Endothelial cell (in vitro differentiated cells): ENCODE results near the gene GLP2R. TPM values are rescaled to one million over a fixed set of nuclear protein-coding genes. Genes with fewer than 3 reads are reported as not detected.

Source experiments
- DNase-seq: peaks from one replicate; pipeline ENCODE4 v3.0.0; 2021; ENCODE audit warnings: low spot score
- H3K27ac Mint-ChIP-seq: one replicate; pipeline ENCODE4 v1.8.0; 2021; ENCODE audit warnings: mixed read lengths, inconsistent platforms; ENCODE audit not compliant: unreplicated experiment
- H3K27me3 Mint-ChIP-seq: one replicate; pipeline ENCODE4 v1.8.0; 2021; ENCODE audit warnings: mild to moderate bottlenecking, moderate library complexity, mixed read lengths, inconsistent platforms; ENCODE audit not compliant: unreplicated experiment
- H3K36me3 Mint-ChIP-seq: one replicate; pipeline ENCODE4 v1.8.0; 2021; ENCODE audit warnings: mild to moderate bottlenecking, low read depth, mixed read lengths, inconsistent platforms; ENCODE audit not compliant: unreplicated experiment
- H3K4me1 Mint-ChIP-seq: one replicate; pipeline ENCODE4 v1.8.0; 2021; ENCODE audit warnings: mild to moderate bottlenecking, mixed read lengths, inconsistent platforms; ENCODE audit not compliant: unreplicated experiment
- H3K4me3 Mint-ChIP-seq: one replicate; pipeline ENCODE4 v1.8.0; 2021; ENCODE audit warnings: mild to moderate bottlenecking, mixed read lengths, inconsistent platforms; ENCODE audit not compliant: unreplicated experiment
- H3K9me3 Mint-ChIP-seq: one replicate; pipeline ENCODE4 v1.8.0; 2021; ENCODE audit warnings: mixed read lengths, inconsistent platforms; ENCODE audit not compliant: unreplicated experiment
- total RNA-seq: library from RNA; stranded (reverse); fragmentation: NEBNext Ultra II Directional; extraction: Animal tissue kit (Norgen Biotek cat#: 25700); gene quantifications from one replicate; pipeline ENCODE4 v1.2.1, GENCODE V29; 2021; ENCODE audit not compliant: unreplicated experiment
- TF ChIP-seq, protein P1 (sequence below): fragments of 200-600 bp; sonication (generic); IDR thresholded peaks from one replicate; pipeline ENCODE4 v1.5.0; 2021; ENCODE audit warnings: antibody characterized with exemption; ENCODE audit not compliant: unreplicated experiment

The GLP2R gene
- total RNA-seq, 1 donor from 2014 or later = 0.15 TPM

DNA sequence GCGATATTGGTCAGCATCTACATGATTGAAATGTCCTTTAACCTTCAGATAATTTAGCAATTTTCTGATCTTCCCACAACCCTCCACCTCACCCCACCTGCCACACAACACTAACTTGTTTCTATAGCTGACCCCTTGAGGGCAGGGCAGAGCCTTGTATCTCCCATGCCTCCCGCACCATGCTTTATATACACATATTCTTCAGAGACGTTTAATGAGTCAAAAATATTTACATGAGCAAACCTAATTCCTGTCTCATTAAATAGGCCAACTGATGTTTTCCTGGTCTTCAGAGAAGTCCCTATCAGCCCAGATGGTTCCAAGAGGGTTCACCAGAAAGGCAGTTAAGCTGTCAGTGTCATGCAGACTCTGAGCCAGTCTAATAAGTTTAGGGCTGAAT is 27.7 kb upstream of the GLP2R start:
- DNase-seq = no peak
- no peaks in the 10 kb centered on the region for H3K36me3 Mint-ChIP-seq
- no peak overlapping the region for H3K27ac Mint-ChIP-seq
- H3K4me3 Mint-ChIP-seq = no peak overlapping the region
- TF ChIP-seq, protein P1, sequence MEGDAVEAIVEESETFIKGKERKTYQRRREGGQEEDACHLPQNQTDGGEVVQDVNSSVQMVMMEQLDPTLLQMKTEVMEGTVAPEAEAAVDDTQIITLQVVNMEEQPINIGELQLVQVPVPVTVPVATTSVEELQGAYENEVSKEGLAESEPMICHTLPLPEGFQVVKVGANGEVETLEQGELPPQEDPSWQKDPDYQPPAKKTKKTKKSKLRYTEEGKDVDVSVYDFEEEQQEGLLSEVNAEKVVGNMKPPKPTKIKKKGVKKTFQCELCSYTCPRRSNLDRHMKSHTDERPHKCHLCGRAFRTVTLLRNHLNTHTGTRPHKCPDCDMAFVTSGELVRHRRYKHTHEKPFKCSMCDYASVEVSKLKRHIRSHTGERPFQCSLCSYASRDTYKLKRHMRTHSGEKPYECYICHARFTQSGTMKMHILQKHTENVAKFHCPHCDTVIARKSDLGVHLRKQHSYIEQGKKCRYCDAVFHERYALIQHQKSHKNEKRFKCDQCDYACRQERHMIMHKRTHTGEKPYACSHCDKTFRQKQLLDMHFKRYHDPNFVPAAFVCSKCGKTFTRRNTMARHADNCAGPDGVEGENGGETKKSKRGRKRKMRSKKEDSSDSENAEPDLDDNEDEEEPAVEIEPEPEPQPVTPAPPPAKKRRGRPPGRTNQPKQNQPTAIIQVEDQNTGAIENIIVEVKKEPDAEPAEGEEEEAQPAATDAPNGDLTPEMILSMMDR = no peak
- H3K4me1 Mint-ChIP-seq = peaks cover 11% of the 10 kb centered on the region
- no peaks in the 10 kb centered on the region for H3K9me3 Mint-ChIP-seq
- H3K27me3 Mint-ChIP-seq = no peaks in the 10 kb centered on the region

DNA sequence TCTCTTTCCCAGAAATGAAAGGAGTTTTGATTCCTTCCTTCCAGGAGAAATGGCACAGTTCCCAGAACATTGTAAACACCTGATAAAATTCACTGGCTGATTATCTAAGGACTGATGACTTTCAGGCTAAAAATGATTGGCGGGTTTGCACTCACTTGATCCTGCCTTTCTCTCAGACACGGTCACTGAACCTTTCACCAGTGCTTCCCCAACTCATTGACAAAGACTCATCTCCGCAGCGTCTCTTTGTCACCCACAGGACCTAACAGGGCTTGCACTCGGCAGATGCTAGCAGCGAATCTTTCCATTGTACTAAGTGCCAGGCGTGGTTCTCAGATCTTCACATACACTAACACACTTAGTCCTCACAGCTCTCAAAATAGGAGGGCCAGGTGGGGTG is 27.0 kb upstream of the GLP2R start:
- TF ChIP-seq, protein P1 = no peak
- H3K4me1 Mint-ChIP-seq = peaks cover 11% of the 10 kb centered on the region
- DNase-seq = no peak
- no peaks in the 10 kb centered on the region for H3K36me3 Mint-ChIP-seq
- H3K27ac Mint-ChIP-seq = no peak overlapping the region
- no peak overlapping the region for H3K4me3 Mint-ChIP-seq
- peaks cover under 1% of the 10 kb centered on the region for H3K27me3 Mint-ChIP-seq
- H3K9me3 Mint-ChIP-seq = no peaks in the 10 kb centered on the region

DNA sequence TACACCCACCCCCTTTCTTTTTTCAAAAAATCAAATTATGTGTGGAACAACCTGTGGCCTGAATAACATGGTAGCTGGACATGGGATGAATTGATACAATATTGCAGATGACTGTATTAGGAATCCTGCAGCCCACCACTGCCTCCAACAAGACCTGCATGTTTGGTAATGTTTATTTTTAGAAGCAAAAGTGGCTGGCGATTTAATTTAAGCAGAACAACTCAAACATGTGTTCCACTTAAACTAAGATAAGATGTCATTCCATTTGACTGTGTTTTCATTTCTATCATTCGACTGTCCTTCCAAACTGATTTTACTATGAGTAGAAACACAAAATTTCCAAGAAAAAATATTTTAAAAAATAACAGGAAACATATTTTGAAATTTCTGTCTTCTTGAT is 24.2 kb upstream of the GLP2R start:
- TF ChIP-seq, protein P1 = no peak
- Mint-ChIP-seq H3K4me3 (no peak overlapping the region), H3K36me3 (no peaks in the 10 kb centered on the region), H3K27ac (no peak overlapping the region), H3K9me3 (no peaks in the 10 kb centered on the region), H3K4me1 (peaks cover 7% of the 10 kb centered on the region), H3K27me3 (peaks cover 3% of the 10 kb centered on the region)
- no peak for DNase-seq

DNA sequence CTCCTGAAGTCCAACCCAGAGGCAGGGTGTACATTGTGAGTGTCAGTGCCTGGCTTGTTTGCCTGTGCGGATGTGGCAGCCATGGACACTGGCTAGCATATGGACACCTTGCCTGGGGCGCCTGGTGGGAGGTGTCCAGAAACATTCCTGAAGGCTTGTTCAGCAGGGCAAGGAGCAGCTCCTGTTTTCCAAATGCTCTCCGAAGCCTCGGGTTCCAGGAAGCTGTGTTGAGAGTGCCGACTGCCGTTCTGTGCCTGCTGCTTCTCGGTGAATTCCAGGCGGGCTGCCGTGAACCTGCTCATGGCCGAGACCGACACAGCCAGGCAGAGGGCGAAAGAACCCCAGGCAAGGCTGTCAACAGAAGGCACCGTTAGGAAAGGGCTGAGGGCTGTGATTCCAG is 23.4 kb upstream of the GLP2R start:
- H3K36me3 Mint-ChIP-seq = no peaks in the 10 kb centered on the region
- H3K9me3 Mint-ChIP-seq = no peaks in the 10 kb centered on the region
- H3K4me3 Mint-ChIP-seq = no peak overlapping the region
- peaks cover 3% of the 10 kb centered on the region for H3K27me3 Mint-ChIP-seq
- H3K27ac Mint-ChIP-seq = no peak overlapping the region
- no peak for DNase-seq
- H3K4me1 Mint-ChIP-seq = peaks cover 4% of the 10 kb centered on the region
- TF ChIP-seq, protein P1 = no peak

DNA sequence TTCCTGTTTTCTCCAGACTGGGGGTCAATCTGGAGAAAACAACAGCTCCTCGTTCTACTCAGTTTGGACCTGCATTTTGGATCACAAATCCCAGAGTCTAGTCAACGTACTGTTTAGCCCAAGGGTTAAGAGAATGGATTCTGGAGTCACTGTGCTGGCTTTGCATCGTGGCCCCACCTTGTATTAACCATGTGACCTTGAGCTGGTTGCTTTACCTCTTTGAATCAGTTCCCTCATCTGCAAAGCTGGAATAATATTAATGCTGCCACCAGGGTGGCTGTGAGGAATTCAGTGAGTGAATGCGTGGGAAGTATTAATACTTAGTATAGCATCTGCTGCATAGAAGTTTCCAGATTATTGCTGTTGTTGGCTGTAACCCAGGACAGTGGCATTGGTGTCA is 23.0 kb upstream of the GLP2R start:
- H3K27ac Mint-ChIP-seq = no peak overlapping the region
- no peaks in the 10 kb centered on the region for H3K9me3 Mint-ChIP-seq

More for the DNA sequence above, 23.0 kb upstream of the GLP2R start:
- TF ChIP-seq, protein P1 = no peak
- Mint-ChIP-seq H3K36me3 (no peaks in the 10 kb centered on the region), H3K4me1 (peaks cover 4% of the 10 kb centered on the region), H3K4me3 (no peak overlapping the region), H3K27me3 (peaks cover 3% of the 10 kb centered on the region)
- no peak for DNase-seq
